Neural progenitor cell (in vitro differentiated cells): ENCODE measurements around the gene FGD4. TPM values are rescaled to one million over a fixed set of nuclear protein-coding genes. Genes with fewer than 3 reads are reported as not detected.

Experiments
- DNase-seq: peaks from one replicate; pipeline ENCODE4 v3.0.0-alpha.2; 2016; ENCODE audit warnings: low spot score
- H2AFZ ChIP-seq: fragments of 200-600 bp; sonication (generic); replicated peaks from 2 replicates; pipeline ENCODE4 v1.6.1; 2016; ENCODE audit warnings: antibody characterized with exemption
- H3F3A ChIP-seq: fragments of 200-600 bp; sonication (generic); 2 replicates; pipeline ENCODE4 v1.6.1; 2016; ENCODE audit warnings: antibody characterized with exemption, low read depth
- H3K27ac ChIP-seq: fragments of 200-600 bp; sonication (generic); 2 replicates; pipeline ENCODE4 v1.5.1; 2016; ENCODE audit warnings: mild to moderate bottlenecking
- H3K27me3 ChIP-seq: fragments of 200-600 bp; sonication (generic); 2 replicates; pipeline ENCODE4 v1.6.1; 2016; ENCODE audit warnings: mild to moderate bottlenecking, moderate library complexity
- H3K36me3 ChIP-seq: fragments of 200-600 bp; sonication (generic); 2 replicates; pipeline ENCODE4 v1.5.1; 2016
- H3K4me1 ChIP-seq: fragments of 200-600 bp; sonication (generic); 2 replicates; pipeline ENCODE4 v1.6.1; 2016; ENCODE audit warnings: mixed run types
- H3K4me2 ChIP-seq: fragments of 200-600 bp; sonication (generic); 2 replicates; pipeline ENCODE4 v1.6.1; 2016
- H3K4me3 ChIP-seq: fragments of 200-600 bp; sonication (generic); 2 replicates; pipeline ENCODE4 v1.5.1; 2016
- H3K79me2 ChIP-seq: fragments of 200-600 bp; sonication (generic); 2 replicates; pipeline ENCODE4 v1.6.1; 2016; ENCODE audit warnings: low read depth
- H3K9ac ChIP-seq: fragments of 200-600 bp; sonication (generic); 2 replicates; pipeline ENCODE4 v1.6.1; 2016
- H3K9me3 ChIP-seq: fragments of 200-600 bp; sonication (generic); 2 replicates; pipeline ENCODE4 v1.5.1; 2016; ENCODE audit warnings: low read depth
- H4K20me1 ChIP-seq: fragments of 200-600 bp; sonication (generic); 2 replicates; pipeline ENCODE4 v1.6.1; 2016; ENCODE audit warnings: low read depth
- H3K27ac Mint-ChIP-seq: 3 replicates; pipeline ENCODE4 v1.8.0; 2021; ENCODE audit warnings: mixed read lengths
- H3K27me3 Mint-ChIP-seq: 2 replicates; pipeline ENCODE4 v1.8.0; 2022; ENCODE audit warnings: low read depth, mild to moderate bottlenecking, inconsistent platforms, moderate library complexity, mixed read lengths; ENCODE audit not compliant: insufficient read depth
- H3K36me3 Mint-ChIP-seq: 3 replicates; pipeline ENCODE4 v1.8.0; 2021; ENCODE audit warnings: mixed read lengths
- H3K4me1 Mint-ChIP-seq: 3 replicates; pipeline ENCODE4 v1.8.0; 2021; ENCODE audit warnings: mixed read lengths
- H3K4me3 Mint-ChIP-seq: 3 replicates; pipeline ENCODE4 v1.8.0; 2021; ENCODE audit warnings: mild to moderate bottlenecking, moderate library complexity, mixed read lengths
- H3K9me3 Mint-ChIP-seq: 3 replicates; pipeline ENCODE4 v1.8.0; 2020; ENCODE audit warnings: mixed read lengths
- EZH2 ChIP-seq: fragments of 200-600 bp; sonication (generic); IDR thresholded peaks from 2 replicates; pipeline ENCODE4 v1.6.1; 2017; ENCODE audit warnings: antibody characterized with exemption, mild to moderate bottlenecking, moderate library complexity
- EZH2phosphoT487 ChIP-seq: fragments of 200-600 bp; sonication (generic); IDR thresholded peaks from 2 replicates; pipeline ENCODE4 v1.6.1; 2017; ENCODE audit warnings: antibody characterized with exemption
- total RNA-seq: library from RNA; depleted of rRNA; stranded (reverse); fragments of >200 nt; gene quantifications from 2 replicates; pipeline ENCODE4 v1.2.3, GENCODE V29; 2015; ENCODE audit warnings: low replicate concordance
- TF ChIP-seq, protein P1 (sequence below): fragments of 200-600 bp; sonication (generic); IDR thresholded peaks from 2 replicates; pipeline ENCODE4 v1.5.1; 2017; ENCODE audit warnings: antibody characterized with exemption, mild to moderate bottlenecking

The FGD4 gene
- total RNA-seq, 1 donor from 2014 or later = 41.4 TPM

DNA sequence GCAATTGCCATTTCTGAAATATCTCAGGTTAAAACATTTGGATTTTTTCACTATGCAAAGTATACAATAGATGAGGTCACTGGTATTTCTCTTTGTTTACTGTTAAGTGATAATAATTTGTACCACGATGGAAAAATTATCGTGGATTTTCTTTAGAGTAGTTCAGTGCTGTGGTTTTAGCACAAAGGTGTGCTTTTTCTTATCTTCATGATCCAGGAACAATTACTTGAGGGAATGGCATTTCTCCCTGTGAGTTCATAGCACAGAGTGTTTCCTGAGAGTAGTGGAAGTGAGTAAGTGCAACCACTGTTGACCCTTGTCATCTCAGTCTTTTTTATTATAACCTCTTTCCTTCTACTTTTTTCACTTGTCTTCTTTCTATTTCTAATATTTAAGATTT lies 86.8 kb downstream of the FGD4 start:
- H3K4me3 ChIP-seq = no peak overlapping the region

GRCh38 chr12:32488132-32488531 lies 88.8 kb downstream of the FGD4 start:
- peaks cover 10% of the 10 kb centered on the region for H4K20me1 ChIP-seq
- H3K27me3 ChIP-seq = no peaks in the 10 kb centered on the region
- peaks cover 24% of the 10 kb centered on the region for H3F3A ChIP-seq
- no peak overlapping the region for H2AFZ ChIP-seq
- no peaks in the 10 kb centered on the region for H3K9me3 ChIP-seq
- TF ChIP-seq, protein P1, sequence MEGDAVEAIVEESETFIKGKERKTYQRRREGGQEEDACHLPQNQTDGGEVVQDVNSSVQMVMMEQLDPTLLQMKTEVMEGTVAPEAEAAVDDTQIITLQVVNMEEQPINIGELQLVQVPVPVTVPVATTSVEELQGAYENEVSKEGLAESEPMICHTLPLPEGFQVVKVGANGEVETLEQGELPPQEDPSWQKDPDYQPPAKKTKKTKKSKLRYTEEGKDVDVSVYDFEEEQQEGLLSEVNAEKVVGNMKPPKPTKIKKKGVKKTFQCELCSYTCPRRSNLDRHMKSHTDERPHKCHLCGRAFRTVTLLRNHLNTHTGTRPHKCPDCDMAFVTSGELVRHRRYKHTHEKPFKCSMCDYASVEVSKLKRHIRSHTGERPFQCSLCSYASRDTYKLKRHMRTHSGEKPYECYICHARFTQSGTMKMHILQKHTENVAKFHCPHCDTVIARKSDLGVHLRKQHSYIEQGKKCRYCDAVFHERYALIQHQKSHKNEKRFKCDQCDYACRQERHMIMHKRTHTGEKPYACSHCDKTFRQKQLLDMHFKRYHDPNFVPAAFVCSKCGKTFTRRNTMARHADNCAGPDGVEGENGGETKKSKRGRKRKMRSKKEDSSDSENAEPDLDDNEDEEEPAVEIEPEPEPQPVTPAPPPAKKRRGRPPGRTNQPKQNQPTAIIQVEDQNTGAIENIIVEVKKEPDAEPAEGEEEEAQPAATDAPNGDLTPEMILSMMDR = no peak
- no peak for TF ChIP-seq EZH2
- TF ChIP-seq EZH2phosphoT487 = no peak
- no peaks in the 10 kb centered on the region for H3K36me3 ChIP-seq
- Mint-ChIP-seq H3K4me3 (no peak overlapping the region), H3K4me1 (peaks cover 20% of the 10 kb centered on the region), H3K9me3 (no peaks in the 10 kb centered on the region), H3K36me3 (no peaks in the 10 kb centered on the region), H3K27me3 (peaks cover 7% of the 10 kb centered on the region), H3K27ac (no peak overlapping the region)
- no peak overlapping the region for H3K4me3 ChIP-seq
- DNase-seq = no peak
- no peak overlapping the region for H3K4me2 ChIP-seq
- peaks cover 29% of the 10 kb centered on the region for H3K4me1 ChIP-seq
- no peak overlapping the region for H3K9ac ChIP-seq
- peaks cover 42% of the 10 kb centered on the region for H3K79me2 ChIP-seq
- H3K27ac ChIP-seq = no peak overlapping the region

More for the DNA sequence above, 86.8 kb downstream of the FGD4 start:
- H3F3A ChIP-seq = peaks cover 5% of the 10 kb centered on the region
- peaks cover 23% of the 10 kb centered on the region for H3K79me2 ChIP-seq
- no peak overlapping the region for H2AFZ ChIP-seq
- Mint-ChIP-seq H3K4me3 (no peak overlapping the region), H3K4me1 (peaks cover 9% of the 10 kb centered on the region), H3K36me3 (no peaks in the 10 kb centered on the region), H3K27ac (no peak overlapping the region), H3K27me3 (peaks cover 3% of the 10 kb centered on the region), H3K9me3 (no peaks in the 10 kb centered on the region)
- H3K9ac ChIP-seq = no peak overlapping the region
- H3K9me3 ChIP-seq = no peaks in the 10 kb centered on the region
- H4K20me1 ChIP-seq = no peaks in the 10 kb centered on the region
- H3K4me2 ChIP-seq = no peak overlapping the region
- TF ChIP-seq EZH2 (no peak), EZH2phosphoT487 (no peak)
- TF ChIP-seq, protein P1 = no peak
- no peak overlapping the region for H3K27ac ChIP-seq
- no peak for DNase-seq
- no peaks in the 10 kb centered on the region for H3K27me3 ChIP-seq
- no peaks in the 10 kb centered on the region for H3K36me3 ChIP-seq
- H3K4me1 ChIP-seq = peaks cover 9% of the 10 kb centered on the region

GRCh38 chr12:32489070-32489469 lies 89.7 kb downstream of the FGD4 start:
- H4K20me1 ChIP-seq = peaks cover 11% of the 10 kb centered on the region
- no peaks in the 10 kb centered on the region for H3K9me3 ChIP-seq
- Mint-ChIP-seq H3K27me3 (peaks cover 7% of the 10 kb centered on the region), H3K27ac (no peak overlapping the region), H3K9me3 (no peaks in the 10 kb centered on the region), H3K36me3 (no peaks in the 10 kb centered on the region), H3K4me1 (peaks cover 20% of the 10 kb centered on the region), H3K4me3 (no peak overlapping the region)
- H3K4me2 ChIP-seq = no peak overlapping the region
- H3K9ac ChIP-seq = no peak overlapping the region
- TF ChIP-seq EZH2phosphoT487 (no peak), EZH2 (no peak)
- TF ChIP-seq, protein P1 = no peak
- no peaks in the 10 kb centered on the region for H3K27me3 ChIP-seq
- H3F3A ChIP-seq = peaks cover 31% of the 10 kb centered on the region
- H3K79me2 ChIP-seq = peaks cover 48% of the 10 kb centered on the region
- H3K27ac ChIP-seq = no peak overlapping the region
- no peak overlapping the region for H2AFZ ChIP-seq
- DNase-seq = no peak
- peaks cover 30% of the 10 kb centered on the region for H3K4me1 ChIP-seq
- H3K36me3 ChIP-seq = no peaks in the 10 kb centered on the region
- no peak overlapping the region for H3K4me3 ChIP-seq
